Measurements from ENCODE around the gene ZDHHC14. TPM values are rescaled to one million over a fixed set of nuclear protein-coding genes. Genes with fewer than 3 reads are reported as not detected.

Gene ZDHHC14
- total and polyA plus RNA-seq, 2 experiments from 2014 or later = 3.0 to 7.4 TPM

GRCh38 chr6:157651731-157652490 lies 270.9 kb downstream of the ZDHHC14 start (continued):
- no peak for TF ChIP-seq ZNF462 (CRISPR knock-in tag; IDR thresholded peaks at IDR 0.05)

GRCh38 chr6:157652601-157653363 lies 271.8 kb downstream of the ZDHHC14 start:
- no peaks in the 10 kb centered on the region for H3K79me2 ChIP-seq (replicated peaks; ENCODE audit: insufficient read depth)
- no peaks in the 10 kb centered on the region for H4K20me1 ChIP-seq (replicated peaks; ENCODE audit: insufficient read depth)
- H3K9me2 ChIP-seq (ENCODE audit: insufficient read depth) = no peaks in the 10 kb centered on the region
- no peak overlapping the region for H2AFZ ChIP-seq
- H3K36me3 Mint-ChIP-seq (ENCODE audit: low read depth) = no peaks in the 10 kb centered on the region
- H3K27ac Mint-ChIP-seq = no peak overlapping the region
- H3K4me3 ChIP-seq = no peak overlapping the region
- H3K36me3 ChIP-seq (ENCODE audit: insufficient read depth) = no peaks in the 10 kb centered on the region
- no peak overlapping the region for H3K27ac ChIP-seq (ENCODE audit: low read depth)
- ATAC-seq (no peak), DNase-seq (ENCODE audit: low spot score) (no peak)
- H3K9me3 Mint-ChIP-seq = no peaks in the 10 kb centered on the region
- no peak overlapping the region for H3K4me2 ChIP-seq
- no peaks in the 10 kb centered on the region for H3F3A ChIP-seq (replicated peaks; ENCODE audit: low read depth)
- no peak overlapping the region for H3K4me3 Mint-ChIP-seq
- no peaks in the 10 kb centered on the region for H3K27me3 ChIP-seq (ENCODE audit: insufficient read depth)
- peaks cover 6% of the 10 kb centered on the region for H3K4me1 Mint-ChIP-seq
- H3K27me3 Mint-ChIP-seq (ENCODE audit: insufficient read depth, low read depth, poor library complexity) = peaks cover 4% of the 10 kb centered on the region
- H3K4me1 ChIP-seq (ENCODE audit: insufficient read depth) = no peaks in the 10 kb centered on the region
- TF ChIP-seq EZH2 (IDR thresholded peaks at IDR 0.05; ENCODE audit: low read depth, unreplicated experiment) (no peak), POLR2AphosphoS5 (IDR thresholded peaks at IDR 0.05; ENCODE audit: low read depth) (no peak), NANOG (IDR thresholded peaks at IDR 0.05; ENCODE audit: borderline replicate concordance) (no peak), CTCF (conservative IDR thresholded peaks at IDR 0.05; ENCODE audit: low read depth in 2 of 2) (no peak), ZNF462 (CRISPR knock-in tag; IDR thresholded peaks at IDR 0.05) (no peak)
